K562 (cell line): ENCODE measurements around the gene LPAR2. TPM values are rescaled to one million over a fixed set of nuclear protein-coding genes. Genes with fewer than 3 reads are reported as not detected.
A peak's percentile ranks its signal among the peaks of the same experiment; 100 is the strongest.

ENCODE experiments used
- CTBP1 ChIP-seq: fragments of 450-650 bp; IDR thresholded peaks from 2 replicates; pipeline ENCODE4 v1.6.1; 2016; ENCODE audit warnings: borderline replicate concordance
- HNRNPLL ChIP-seq: fragments of 200-400 bp; formaldehyde crosslinking; IDR thresholded peaks from 2 replicates; pipeline ENCODE4 v1.6.1; 2017; ENCODE audit warnings: low read length, low read depth, mild to moderate bottlenecking; ENCODE audit not compliant: poor library complexity, severe bottlenecking
- MBD2 ChIP-seq: sonication (generic); IDR thresholded peaks from 2 replicates; pipeline ENCODE4 v1.6.1; 2016; ENCODE audit warnings: low read depth, borderline replicate concordance
- ZNF41 ChIP-seq: fragments of 250-450 bp; sonication (Bioruptor Pico); conservative IDR thresholded peaks from 2 replicates; pipeline ENCODE4 v1.4.0; 2020; ENCODE audit warnings: mild to moderate bottlenecking
- polyA plus RNA-seq, 8 experiments: library from polyadenylated mRNA; depleted of rRNA in 4 of 8; stranded (reverse) in 5 of 8; unstranded in 3 of 8; fragments of >200 nt; fragmentation: Nextera tagmentation in 2 of 8; fragmentation: Illumina TruSeq in 1 of 8; extraction: Ambion mirVana in 2 of 8; extraction: Trizol in 1 of 8; gene quantifications; 2 replicates each; pipeline versions ENCODE4 v1.2.1 to v1.2.3, GENCODE V29; 2011 to 2014; ENCODE audit warnings: inconsistent platforms in 1 of 8, missing spikeins in 1 of 8
- total RNA-seq, 7 experiments: library from RNA; depleted of rRNA in 6 of 7; stranded (reverse); fragments of >200 nt in 6 of 7; fragmentation: Illumina TruSeq in 2 of 7; extraction: Trizol in 2 of 7; gene quantifications; 2 replicates each; pipeline versions ENCODE4 v1.2.1 to v1.2.3, GENCODE V29; 2011 to 2021; ENCODE audit warnings: low replicate concordance in 1 of 7
- TF ChIP-seq, protein P1 (sequence below), 3 experiments: IDR thresholded peaks in 2 of 3; conservative IDR thresholded peaks in 1 of 3; 2 replicates each; pipeline ENCODE4 v1.5.1; 2011 to 2012; ENCODE audit warnings: low read length in 3 of 3, mild to moderate bottlenecking in 3 of 3, control low read depth in 2 of 3, improper control_type of control experiment in 1 of 3, inconsistent platforms in 1 of 3, low read depth in 1 of 3, mixed read lengths in 1 of 3, moderate library complexity in 1 of 3; ENCODE audit not compliant: insufficient read depth in 2 of 3
- TF ChIP-seq, protein P2 (sequence below), 2 experiments: fragments of 450-650 bp; IDR thresholded peaks; 2 replicates each; pipeline ENCODE4 v1.6.1; 2016; ENCODE audit warnings: mild to moderate bottlenecking in 2 of 2, borderline replicate concordance in 1 of 2, low read depth in 1 of 2, moderate library complexity in 1 of 2
- TF ChIP-seq, protein P3 (sequence below): fragments of 250-450 bp; sonication (Bioruptor Pico); IDR thresholded peaks from 2 replicates; pipeline ENCODE4 v1.5.0; 2021; ENCODE audit warnings: mild to moderate bottlenecking, borderline replicate concordance
- TF ChIP-seq, protein P4 (sequence below): fragments of 450-650 bp; formaldehyde crosslinking; IDR thresholded peaks from 2 replicates; pipeline ENCODE4 v1.4.0; 2022; ENCODE audit warnings: mild to moderate bottlenecking, moderate library complexity

The LPAR2 gene
- total and polyA plus RNA-seq, 9 of the 15 experiments (the other 6 are each of a cell fraction or from before 2014, with no cell fraction given): 0.63 to 13.8 (median 4.4) TPM

DNA sequence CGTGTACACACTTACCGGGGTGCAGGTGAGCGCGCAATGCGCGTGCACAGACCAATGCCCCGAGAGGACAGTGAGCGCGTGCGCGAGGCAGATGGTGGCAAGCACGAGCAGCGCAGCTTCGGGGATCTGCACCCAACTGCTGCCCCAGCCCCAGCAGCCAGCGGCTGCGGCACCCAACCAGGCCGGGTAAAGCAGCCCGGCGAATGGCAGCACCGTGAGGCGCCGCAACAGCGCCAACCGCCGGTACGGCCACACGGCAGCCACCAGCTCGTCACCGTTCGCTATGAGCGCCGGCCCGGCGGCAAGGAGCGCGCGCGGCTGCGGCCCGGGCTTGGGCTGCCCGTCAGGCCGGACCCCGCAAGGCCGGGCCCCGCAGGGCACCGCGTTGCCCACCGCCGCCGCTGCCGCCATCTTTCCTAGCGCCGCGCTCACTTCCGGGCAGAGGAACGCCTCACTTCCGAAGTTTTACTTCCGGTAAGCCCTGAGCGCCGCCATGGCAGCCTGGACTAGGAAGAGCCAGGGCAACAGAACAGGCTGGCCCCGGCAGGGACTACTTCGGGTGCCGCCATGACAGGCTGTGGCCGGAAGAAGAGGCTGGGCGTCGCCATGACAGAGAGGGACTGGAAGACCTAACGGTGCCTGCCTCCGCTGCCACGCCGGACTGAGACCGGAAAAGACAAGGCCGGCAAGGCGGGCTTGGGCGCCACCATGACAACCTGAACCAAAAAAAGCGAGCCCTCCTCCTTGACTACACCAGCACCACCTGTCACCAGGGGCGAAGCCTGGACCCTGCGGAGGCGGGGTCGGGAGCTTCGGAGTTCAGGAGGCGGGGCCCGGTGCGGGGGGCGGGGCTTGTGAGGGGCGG is 35.5 kb upstream of the LPAR2 start, which contains the start of gene ATP13A1 (continued):
- TF ChIP-seq, protein P1, sequence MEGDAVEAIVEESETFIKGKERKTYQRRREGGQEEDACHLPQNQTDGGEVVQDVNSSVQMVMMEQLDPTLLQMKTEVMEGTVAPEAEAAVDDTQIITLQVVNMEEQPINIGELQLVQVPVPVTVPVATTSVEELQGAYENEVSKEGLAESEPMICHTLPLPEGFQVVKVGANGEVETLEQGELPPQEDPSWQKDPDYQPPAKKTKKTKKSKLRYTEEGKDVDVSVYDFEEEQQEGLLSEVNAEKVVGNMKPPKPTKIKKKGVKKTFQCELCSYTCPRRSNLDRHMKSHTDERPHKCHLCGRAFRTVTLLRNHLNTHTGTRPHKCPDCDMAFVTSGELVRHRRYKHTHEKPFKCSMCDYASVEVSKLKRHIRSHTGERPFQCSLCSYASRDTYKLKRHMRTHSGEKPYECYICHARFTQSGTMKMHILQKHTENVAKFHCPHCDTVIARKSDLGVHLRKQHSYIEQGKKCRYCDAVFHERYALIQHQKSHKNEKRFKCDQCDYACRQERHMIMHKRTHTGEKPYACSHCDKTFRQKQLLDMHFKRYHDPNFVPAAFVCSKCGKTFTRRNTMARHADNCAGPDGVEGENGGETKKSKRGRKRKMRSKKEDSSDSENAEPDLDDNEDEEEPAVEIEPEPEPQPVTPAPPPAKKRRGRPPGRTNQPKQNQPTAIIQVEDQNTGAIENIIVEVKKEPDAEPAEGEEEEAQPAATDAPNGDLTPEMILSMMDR (IDR thresholded peaks at IDR 0.05 in 2 of 3, conservative IDR thresholded peaks at IDR 0.05 in 1 of 3; ENCODE audit: insufficient read depth in 2 of 3, low read depth in 1 of 3, low read length in 3 of 3): peak in 1 of 3 experiments; percentile 37; a peak in 1 of 6 replicates
- TF ChIP-seq, protein P2, sequence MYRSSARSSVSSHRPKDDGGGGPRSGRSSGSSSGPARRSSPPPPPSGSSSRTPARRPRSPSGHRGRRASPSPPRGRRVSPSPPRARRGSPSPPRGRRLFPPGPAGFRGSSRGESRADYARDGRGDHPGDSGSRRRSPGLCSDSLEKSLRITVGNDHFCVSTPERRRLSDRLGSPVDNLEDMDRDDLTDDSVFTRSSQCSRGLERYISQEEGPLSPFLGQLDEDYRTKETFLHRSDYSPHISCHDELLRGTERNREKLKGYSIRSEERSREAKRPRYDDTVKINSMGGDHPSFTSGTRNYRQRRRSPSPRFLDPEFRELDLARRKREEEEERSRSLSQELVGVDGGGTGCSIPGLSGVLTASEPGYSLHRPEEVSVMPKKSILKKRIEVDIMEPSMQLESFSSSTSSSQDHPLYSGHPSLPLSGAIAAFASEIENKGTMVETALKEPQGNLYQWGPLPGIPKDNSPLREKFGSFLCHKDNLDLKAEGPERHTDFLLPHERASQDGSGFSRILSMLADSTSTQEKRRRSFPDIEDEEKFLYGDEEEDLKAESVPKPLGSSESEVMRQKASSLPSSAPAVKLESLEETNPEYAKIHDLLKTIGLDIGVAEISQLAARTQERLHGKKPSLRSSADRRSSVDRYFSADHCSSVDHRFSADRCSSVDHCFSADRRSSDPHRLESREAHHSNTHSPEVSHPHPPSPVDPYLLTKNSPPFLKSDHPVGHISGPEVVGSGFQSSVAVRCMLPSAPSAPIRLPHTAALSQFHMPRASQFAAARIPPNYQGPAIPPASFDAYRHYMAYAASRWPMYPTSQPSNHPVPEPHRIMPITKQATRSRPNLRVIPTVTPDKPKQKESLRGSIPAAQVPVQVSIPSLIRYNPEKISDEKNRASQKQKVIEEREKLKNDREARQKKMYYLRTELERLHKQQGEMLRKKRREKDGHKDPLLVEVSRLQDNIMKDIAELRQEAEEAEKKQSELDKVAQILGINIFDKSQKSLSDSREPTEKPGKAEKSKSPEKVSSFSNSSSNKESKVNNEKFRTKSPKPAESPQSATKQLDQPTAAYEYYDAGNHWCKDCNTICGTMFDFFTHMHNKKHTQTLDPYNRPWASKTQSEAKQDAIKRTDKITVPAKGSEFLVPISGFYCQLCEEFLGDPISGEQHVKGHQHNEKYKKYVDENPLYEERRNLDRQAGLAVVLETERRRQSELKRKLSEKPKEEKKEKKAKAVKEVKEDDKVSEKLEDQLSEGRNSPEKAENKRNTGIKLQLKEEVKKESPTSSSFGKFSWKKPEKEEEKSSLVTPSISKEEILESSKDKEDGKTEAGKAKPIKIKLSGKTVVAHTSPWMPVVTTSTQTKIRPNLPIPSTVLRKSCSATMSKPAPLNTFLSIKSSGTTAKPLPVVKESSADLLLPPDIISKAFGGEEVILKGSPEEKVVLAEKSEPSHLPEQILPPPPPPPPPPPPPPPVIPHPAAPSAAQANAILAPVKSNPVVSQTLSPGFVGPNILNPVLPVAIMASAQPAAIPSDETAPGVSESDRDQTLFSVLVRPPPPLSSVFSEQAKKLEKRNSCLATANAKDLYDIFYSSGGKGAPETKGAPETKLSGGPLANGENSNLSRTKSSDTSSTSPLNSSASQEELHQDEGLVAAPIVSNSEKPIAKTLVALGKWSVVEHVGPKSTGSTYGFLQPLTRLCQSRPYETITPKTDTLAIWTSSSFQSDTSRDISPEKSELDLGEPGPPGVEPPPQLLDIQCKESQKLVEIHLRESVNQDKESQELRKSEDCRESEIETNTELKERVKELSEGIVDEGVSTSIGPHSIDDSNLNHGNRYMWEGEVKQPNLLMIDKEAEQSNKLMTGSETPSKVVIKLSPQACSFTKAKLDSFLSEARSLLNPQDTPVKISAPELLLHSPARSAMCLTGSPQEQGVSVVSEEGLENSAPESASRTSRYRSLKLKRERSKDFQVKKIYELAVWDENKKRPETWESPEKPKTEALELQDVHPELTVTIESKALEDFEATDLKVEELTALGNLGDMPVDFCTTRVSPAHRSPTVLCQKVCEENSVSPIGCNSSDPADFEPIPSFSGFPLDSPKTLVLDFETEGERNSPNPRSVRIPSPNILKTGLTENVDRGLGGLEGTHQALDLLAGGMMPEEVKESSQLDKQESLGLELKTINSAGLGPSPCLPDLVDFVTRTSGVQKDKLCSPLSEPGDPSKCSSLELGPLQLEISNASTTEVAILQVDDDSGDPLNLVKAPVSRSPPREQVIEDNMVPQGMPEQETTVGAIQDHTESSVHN (IDR thresholded peaks at IDR 0.05; ENCODE audit: borderline replicate concordance in 1 of 2, low read depth in 1 of 2): no peak
- TF ChIP-seq, protein P3, sequence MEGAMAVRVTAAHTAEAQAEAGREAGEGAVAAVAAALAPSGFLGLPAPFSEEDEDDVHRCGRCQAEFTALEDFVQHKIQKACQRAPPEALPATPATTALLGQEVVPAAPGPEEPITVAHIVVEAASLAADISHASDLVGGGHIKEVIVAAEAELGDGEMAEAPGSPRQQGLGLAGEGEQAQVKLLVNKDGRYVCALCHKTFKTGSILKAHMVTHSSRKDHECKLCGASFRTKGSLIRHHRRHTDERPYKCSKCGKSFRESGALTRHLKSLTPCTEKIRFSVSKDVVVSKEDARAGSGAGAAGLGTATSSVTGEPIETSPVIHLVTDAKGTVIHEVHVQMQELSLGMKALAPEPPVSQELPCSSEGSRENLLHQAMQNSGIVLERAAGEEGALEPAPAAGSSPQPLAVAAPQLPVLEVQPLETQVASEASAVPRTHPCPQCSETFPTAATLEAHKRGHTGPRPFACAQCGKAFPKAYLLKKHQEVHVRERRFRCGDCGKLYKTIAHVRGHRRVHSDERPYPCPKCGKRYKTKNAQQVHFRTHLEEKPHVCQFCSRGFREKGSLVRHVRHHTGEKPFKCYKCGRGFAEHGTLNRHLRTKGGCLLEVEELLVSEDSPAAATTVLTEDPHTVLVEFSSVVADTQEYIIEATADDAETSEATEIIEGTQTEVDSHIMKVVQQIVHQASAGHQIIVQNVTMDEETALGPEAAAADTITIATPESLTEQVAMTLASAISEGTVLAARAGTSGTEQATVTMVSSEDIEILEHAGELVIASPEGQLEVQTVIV: no peak
- TF ChIP-seq MBD2 (peak; percentile 66), ZNF41 (CRISPR knock-in tag) (0 out of 2 replicates have a peak, but pooled peaks have one; percentile 48), HNRNPLL (peak; percentile 41), CTBP1 (peak; percentile 33; the same call in 1 of the 2 replicates)
- TF ChIP-seq, protein P4, sequence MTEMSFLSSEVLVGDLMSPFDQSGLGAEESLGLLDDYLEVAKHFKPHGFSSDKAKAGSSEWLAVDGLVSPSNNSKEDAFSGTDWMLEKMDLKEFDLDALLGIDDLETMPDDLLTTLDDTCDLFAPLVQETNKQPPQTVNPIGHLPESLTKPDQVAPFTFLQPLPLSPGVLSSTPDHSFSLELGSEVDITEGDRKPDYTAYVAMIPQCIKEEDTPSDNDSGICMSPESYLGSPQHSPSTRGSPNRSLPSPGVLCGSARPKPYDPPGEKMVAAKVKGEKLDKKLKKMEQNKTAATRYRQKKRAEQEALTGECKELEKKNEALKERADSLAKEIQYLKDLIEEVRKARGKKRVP (CRISPR knock-in tag): peak; percentile 66; the same call in 1 of the 2 replicates
